Forelimb muscle (tissue), 1 donor: ENCODE data around the gene PPP2R1B. TPM values are rescaled to one million over a fixed set of nuclear protein-coding genes. Genes with fewer than 3 reads are reported as not detected.
"Not testable (repeated sequence)": the region's sequence is repeated elsewhere in the genome, so short reads cannot be mapped to it uniquely, and the experiment has no call there.

ENCODE experiments used
- DNase-seq: peaks from one replicate; pipeline ENCODE4 v3.0.0-alpha.2; 2013; ENCODE audit warnings: low read depth
- polyA plus RNA-seq: library from polyadenylated mRNA; unstranded; fragments of 120-200 nt; gene quantifications from one replicate; pipeline ENCODE4 v1.2.1, GENCODE V29; 2013; ENCODE audit not compliant: insufficient read length

The PPP2R1B gene
- polyA plus RNA-seq, 1 donor = 12.4 TPM

DNA sequence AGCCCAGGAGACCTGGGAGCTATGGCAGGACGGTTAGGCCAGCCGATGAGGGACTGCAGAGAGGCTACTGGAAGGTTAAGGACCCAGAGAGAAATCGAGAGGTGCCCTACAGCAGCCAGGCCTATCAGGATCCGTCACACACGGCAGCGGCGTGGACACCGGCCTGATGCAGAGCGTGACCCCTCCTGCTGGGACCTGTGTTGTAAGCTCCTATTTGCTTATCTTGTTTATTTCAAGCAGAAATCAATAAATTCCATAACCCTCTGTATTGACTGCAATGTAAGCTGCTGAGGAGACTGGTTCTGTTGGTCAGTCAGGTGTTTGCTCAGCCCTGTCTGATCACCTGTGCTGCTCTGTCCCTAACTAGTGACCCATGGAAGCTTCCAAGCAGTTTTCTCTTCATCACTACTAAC lies 39.9 kb downstream of the PPP2R1B start:
- no peak for DNase-seq

GRCh38 chr11:111725621-111726020 lies 40.6 kb downstream of the PPP2R1B start:
- no peak for DNase-seq

DNA sequence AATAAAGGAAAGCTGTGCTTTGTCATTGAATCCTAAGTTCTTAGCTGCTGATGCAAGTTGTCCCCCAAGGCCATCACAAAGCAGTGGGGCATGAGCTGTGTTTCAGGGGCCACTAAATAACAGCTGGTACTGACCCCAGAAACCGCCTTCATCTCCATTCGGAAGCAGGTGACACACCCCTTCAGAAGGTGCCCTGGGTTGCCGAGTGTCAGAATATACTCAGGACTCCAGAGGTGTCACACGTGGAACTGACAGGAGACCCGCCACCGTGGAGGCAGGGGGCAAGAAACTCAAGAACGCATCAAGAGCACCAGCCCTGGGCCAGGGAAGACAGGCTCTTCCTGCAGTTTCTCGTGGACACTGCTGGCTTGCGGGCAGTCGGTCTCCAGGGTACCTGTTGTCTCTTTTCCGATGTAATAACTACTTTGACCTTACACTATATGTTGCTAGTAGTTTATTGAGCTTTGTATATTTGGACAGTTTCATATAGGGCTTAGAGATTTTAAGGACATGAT lies 41.5 kb downstream of the PPP2R1B start:
- no peak for DNase-seq

GRCh38 chr11:111723595-111723994 lies 42.6 kb downstream of the PPP2R1B start:
- DNase-seq = no peak

DNA sequence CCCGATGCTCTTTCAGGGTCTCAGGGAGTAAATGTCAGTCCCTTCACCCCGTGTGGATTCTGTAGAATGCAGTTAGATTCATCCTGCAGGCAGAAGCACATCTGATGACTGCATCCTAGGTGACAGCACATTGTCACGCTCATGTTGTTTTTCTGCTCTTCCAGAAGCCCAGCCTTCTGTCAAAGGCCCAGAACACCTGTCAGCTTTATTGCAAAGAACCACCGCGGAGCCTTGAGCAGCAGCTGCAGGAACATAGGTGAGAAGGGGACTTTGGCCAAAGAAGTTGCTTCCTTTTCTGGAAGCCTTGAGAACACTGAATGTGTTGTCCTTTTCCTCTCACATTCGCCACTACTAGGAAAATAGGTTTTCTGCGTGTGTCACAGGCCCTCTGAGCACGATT lies 43.7 kb downstream of the PPP2R1B start:
- no peak for DNase-seq

DNA sequence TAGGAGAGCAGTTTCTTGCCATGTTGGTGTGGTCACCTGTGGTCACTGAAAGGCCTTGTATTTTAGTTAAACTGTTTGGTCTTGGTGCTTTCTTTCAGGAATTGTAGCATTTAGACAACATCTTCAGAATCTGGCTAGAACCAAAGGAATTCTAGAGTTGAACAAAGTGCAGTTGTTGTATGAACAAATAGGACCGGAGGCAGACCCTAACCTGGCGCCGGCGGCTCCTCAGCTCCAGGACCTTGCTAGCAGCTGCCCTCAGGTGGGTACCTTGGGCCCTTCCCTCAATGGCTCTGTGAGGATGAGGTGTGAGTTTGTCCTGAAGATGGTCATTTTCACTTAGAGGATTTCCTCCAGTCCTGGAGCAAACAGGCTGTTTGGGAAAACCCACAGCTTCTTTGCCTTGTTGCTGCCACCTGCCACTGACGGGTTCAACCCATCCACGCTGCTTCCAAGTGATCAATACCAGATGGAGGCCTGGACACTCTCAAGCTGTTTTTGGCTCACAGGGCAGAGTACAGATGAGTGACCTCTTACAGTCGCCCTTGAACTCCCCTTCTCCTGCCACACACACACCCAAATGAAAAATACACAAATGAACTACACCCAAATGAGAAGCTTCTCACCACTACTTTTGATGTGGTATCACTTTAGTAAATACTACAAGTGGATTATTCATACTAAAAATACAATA lies 45.2 kb downstream of the PPP2R1B start:
- no peak for DNase-seq

DNA sequence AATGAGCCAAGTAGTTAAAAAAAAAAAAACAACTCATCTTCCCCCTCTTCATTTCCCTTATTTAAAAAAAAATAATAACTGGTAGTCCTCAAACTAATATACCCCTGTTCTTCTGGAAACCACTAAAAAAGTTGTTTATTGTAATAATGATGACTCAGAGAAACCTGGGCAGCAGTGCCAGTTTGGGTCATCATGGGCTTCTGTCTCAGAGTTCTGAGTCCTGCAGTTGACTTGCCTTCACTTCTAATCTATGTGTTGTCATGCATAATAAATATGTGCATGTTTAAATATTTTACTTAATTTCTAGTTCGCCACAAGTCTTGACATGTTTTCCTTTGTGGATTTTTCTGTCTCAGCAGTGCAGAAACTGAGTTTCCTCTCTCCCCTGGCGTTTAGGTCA lies 46.8 kb downstream of the PPP2R1B start:
- no peak for DNase-seq

DNA sequence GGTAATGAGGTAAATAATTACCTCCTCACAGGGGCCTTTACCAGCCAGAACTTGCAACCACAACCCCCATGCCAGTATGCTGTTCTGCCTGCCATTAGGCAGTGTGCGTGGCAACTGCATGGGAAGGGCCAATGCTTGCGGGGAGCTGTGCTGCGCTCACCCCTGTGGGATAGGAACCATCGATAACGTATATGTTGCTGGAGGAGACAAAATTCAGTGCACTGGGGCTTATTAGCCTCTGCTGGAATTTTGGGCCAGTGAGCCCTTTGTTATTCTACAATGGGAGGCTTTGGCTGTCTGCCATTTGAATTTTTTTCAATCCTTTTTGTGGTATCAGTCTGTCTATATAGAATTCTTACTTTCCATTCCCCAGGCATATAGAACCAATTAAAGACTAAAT lies 47.3 kb downstream of the PPP2R1B start:
- no peak for DNase-seq

GRCh38 chr11:111718436-111718835 lies 47.8 kb downstream of the PPP2R1B start:
- DNase-seq = no peak

- DNase-seq = not testable (repeated sequence)
Measured at GRCh38 chr11:111717660-111718059, 48.5 kb downstream of the PPP2R1B start.

DNA sequence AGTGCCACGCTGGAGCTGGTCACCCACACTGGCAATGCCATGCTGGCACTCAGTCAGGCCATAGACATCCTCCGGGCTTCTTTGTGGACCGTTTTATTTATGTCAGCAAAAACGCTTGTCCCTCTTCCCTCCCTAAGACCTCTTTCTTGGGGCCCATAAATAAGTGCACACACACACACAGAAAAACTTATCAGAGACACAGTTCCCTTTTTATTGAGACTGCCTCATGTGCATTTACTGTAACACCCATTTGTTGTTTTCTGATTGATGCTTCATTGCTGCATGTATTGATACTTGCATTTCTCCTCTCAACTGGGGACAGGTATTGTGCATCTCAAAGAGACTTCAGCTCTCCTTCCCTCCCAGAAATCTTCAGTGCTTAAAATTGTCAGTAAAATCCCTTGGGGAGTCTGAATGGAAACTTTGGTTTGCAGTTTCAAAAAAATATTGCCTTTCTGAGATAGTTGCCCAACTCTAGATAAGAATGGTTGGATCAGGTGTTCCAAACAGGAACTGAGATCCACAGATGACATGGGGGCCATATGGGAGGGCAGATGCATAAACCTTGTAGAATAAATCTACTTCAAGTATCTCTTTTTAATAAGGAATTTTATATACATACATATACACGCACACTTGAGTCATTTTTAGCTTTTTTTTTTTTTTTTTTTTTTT lies 50.9 kb downstream of the PPP2R1B start:
- no peak for DNase-seq

DNA sequence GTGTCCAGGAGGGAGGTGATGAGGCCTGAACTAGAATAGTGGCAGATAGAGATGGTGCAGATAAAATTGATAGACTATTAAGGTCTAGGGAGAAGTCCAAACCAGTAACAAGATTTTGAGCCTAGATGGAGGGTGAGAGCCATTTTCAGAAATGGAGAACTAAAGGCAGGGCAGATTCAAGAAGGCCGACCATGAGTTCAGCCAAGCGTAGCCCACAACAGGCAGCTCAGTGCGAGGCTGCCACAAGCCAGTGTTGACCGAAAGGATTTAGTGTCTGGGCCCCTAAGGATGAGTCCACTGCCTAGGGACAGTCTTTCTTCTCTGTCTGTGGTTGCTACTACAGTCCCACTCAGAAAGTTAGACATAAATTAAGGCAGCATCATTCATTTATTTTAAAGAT lies 51.7 kb downstream of the PPP2R1B start:
- no peak for DNase-seq

- DNase-seq = no peak
Measured at GRCh38 chr11:111707691-111708067, 58.5 kb downstream of the PPP2R1B start.

GRCh38 chr11:111707039-111707690 lies 59.0 kb downstream of the PPP2R1B start:
- no peak for DNase-seq

DNA sequence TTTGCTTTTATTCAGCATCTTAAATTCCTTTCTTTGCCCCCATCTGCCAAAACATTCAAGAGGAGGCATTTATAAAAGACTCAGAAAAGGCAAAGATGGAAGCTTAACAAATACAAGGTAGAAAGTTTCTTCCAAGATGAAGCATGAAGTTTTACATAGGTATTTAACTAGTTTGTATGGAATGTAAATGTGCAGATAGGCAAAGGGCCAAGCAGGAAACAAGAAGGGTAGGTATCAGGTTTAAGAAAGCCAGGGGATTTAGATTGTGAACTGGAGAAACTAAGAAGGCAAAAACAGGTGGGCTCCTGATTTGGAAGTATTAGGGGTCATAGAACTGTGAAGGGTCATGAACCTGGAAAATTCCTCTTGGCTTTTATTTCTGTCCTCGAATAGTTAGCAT lies 62.6 kb downstream of the PPP2R1B start:
- DNase-seq = no peak

GRCh38 chr11:111702623-111703022 lies 63.6 kb downstream of the PPP2R1B start:
- no peak for DNase-seq

DNA sequence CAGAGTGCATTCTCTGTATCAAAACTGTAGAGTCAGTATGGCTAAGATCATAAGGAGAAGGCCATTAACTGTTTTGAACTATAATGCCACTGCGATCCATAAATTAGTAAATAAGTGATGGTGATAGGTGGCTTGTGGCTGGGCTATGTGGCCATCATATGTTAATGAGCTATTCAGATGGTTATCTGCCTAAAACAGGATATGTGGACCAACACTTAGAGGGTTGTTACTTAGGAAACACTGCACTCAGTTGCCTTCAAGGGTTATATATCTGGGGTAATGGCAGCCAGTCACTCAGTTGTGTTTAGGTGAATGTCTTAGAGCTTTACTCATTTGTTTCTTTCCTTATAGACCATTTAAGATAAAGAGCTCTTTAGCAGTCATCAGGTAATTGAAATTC lies 66.0 kb downstream of the PPP2R1B start:
- DNase-seq = no peak

DNA sequence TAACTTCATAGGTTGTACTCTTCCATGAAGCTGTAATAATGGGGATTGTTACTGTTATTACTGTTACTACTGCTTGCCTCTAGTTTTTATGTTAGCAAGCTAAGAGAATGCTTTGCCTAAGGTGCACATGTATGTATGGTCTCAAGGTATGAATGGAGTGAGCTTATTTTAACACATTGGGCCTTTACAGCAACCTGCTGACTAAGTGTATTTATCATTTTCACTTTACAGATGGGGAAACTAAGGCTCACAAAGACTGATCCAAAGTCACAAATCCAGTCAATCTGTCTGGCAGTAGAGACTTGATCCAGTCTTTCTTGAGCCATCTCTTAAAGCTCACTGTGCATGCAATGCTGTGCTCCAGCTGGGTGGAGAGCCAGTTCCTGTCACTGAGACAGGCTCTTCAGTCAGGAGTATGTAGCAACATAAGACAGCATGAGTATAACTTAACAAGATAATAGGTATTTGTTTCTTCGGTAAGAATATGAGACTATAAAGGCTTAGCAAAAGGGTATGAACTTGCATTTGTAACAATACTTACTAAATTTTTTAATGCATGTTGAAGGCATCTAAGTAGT lies 66.5 kb downstream of the PPP2R1B start:
- DNase-seq = no peak

GRCh38 chr11:111698852-111699559 lies 67.2 kb downstream of the PPP2R1B start:
- DNase-seq = no peak

DNA sequence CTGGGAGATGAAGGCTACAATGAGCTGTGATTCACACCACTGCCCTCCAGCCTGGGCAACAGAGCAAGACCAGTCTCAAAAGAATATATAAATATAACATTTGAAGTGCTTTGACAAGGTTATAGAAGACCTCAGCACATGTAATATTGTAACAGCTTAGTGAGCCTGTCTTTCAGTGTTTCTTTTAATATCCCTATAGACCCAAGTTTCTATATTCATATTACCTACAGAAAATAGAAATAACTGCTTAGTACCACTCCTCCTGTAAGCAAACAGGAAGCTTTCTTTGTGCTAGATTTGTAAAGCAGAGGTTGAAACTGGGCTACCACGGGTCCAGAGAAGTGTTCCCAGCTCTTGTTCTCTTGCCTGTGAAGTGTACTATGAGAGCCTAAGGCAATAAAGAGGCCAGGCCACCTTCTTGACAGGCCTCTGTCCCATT lies 68.2 kb downstream of the PPP2R1B start:
- no peak for DNase-seq

DNA sequence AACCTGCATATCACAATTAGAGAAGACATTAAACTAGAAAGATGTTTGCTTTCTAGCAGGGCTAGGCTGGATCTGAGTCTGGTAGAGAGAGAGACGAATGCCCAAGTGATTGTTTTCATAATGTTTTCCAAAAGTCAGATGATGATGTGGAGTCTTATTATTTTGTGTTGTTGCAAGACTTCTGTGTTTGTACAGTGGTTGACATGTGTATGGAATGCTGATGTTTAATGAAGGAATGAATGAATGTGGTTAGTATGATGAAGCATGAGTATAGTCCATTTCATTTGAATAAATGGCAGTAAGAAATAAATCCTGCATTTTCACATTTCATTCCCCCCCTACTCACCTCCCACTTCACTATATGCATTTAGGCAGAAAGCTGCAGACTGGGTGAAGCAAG lies 69.6 kb downstream of the PPP2R1B start:
- no peak for DNase-seq

- DNase-seq = no peak
Measured at GRCh38 chr11:111694851-111695250, 71.3 kb downstream of the PPP2R1B start.
